GM10266 (cell line): Measurements from ENCODE around the gene ACP6.
"Not testable (repeated sequence)": the region's sequence is repeated elsewhere in the genome, so short reads cannot be mapped to it uniquely, and the experiment has no call there.

Experiments
- DNase-seq: peaks from one replicate; pipeline ENCODE4 v3.0.0; 2012; ENCODE audit errors: extremely low spot score
- CTCF ChIP-seq: IDR thresholded peaks from 2 replicates; pipeline ENCODE4 v1.5.1; 2012; ENCODE audit warnings: mild to moderate bottlenecking, low read depth; ENCODE audit not compliant: control insufficient read depth, insufficient read depth; ENCODE audit errors: missing control alignments

Gene ACP6

GRCh38 chr1:147700042-147701006 lies 30.0 kb upstream of the ACP6 start:
- peak; percentile 79 for TF ChIP-seq CTCF
- DNase-seq, result peak; percentile 61

GRCh38 chr1:147699686-147700041 lies 29.3 kb upstream of the ACP6 start:
- TF ChIP-seq CTCF, result no peak
- DNase-seq, result no peak

- no peak for TF ChIP-seq CTCF
- DNase-seq, result no peak
Measured at GRCh38 chr1:147683163-147683763, 12.9 kb upstream of the ACP6 start.

GRCh38 chr1:147680608-147681235 lies 10.4 kb upstream of the ACP6 start:
- DNase-seq, result not testable (repeated sequence)

GRCh38 chr1:147677681-147678080 lies 7.4 kb upstream of the ACP6 start:
- DNase-seq, result not testable (repeated sequence)

- no peak for DNase-seq
Measured at GRCh38 chr1:147676311-147677085, 6.2 kb upstream of the ACP6 start.

GRCh38 chr1:147673816-147674215 lies 3.5 kb upstream of the ACP6 start:
- DNase-seq, result no peak
- TF ChIP-seq CTCF, result no peak

More at GRCh38 chr1:147676311-147677085, 6.2 kb upstream of the ACP6 start:
- no peak for TF ChIP-seq CTCF
